K562 (cell line): ENCODE data around the gene TIMM50. TPM values are rescaled to one million over a fixed set of nuclear protein-coding genes. Genes with fewer than 3 reads are reported as not detected.

ENCODE experiments used
- AFF4 ChIP-seq: sonication (generic); formaldehyde crosslinking; IDR thresholded peaks from 2 replicates; pipeline ENCODE4 v1.8.0; 2023; ENCODE audit warnings: mild to moderate bottlenecking, missing genetic modification reagents
- BCLAF1 ChIP-seq, 2 experiments: fragments of 450-650 bp in 1 of 2; IDR thresholded peaks; 2 replicates each; pipeline ENCODE4 v1.6.1; 2011 to 2017; ENCODE audit warnings: low read depth in 2 of 2, antibody characterized with exemption in 1 of 2, borderline replicate concordance in 1 of 2, low read length in 1 of 2, mild to moderate bottlenecking in 1 of 2, mixed read lengths in 1 of 2; ENCODE audit not compliant: control insufficient read depth in 1 of 2
- KLF16 ChIP-seq: IDR thresholded peaks from 2 replicates; pipeline ENCODE4 v1.6.1; 2016; ENCODE audit warnings: antibody characterized with exemption
- POLR2H ChIP-seq: IDR thresholded peaks from 2 replicates; pipeline ENCODE4 v1.6.1; 2016; ENCODE audit warnings: missing genetic modification characterization, low read depth, mild to moderate bottlenecking, control low read depth, missing compliant biosample characterization, moderate library complexity
- PPARD ChIP-seq: fragments of 250-450 bp; sonication (Bioruptor Pico); IDR thresholded peaks from 2 replicates; pipeline ENCODE4 v1.8.0; 2022; ENCODE audit warnings: inconsistent platforms, mild to moderate bottlenecking, moderate library complexity
- RBM22 ChIP-seq: fragments of 200-400 bp; formaldehyde crosslinking; IDR thresholded peaks from 2 replicates; pipeline ENCODE4 v1.6.1; 2018; ENCODE audit warnings: low read length, low read depth; ENCODE audit not compliant: poor library complexity, severe bottlenecking
- ZNF583 ChIP-seq: fragments of 250-450 bp; sonication (Bioruptor Pico); IDR thresholded peaks from 2 replicates; pipeline ENCODE4 v1.4.0; 2020
- ZNF699 ChIP-seq: fragments of 250-450 bp; sonication (Bioruptor Pico); IDR thresholded peaks from 2 replicates; pipeline ENCODE4 v1.8.0; 2021; ENCODE audit warnings: mild to moderate bottlenecking, moderate library complexity; ENCODE audit not compliant: insufficient replicate concordance
- ZNF707 ChIP-seq: fragments of 250-450 bp; sonication (Bioruptor Pico); conservative IDR thresholded peaks from 2 replicates; pipeline ENCODE4 v1.8.0; 2022; ENCODE audit warnings: inconsistent platforms, mild to moderate bottlenecking, moderate library complexity
- polyA plus RNA-seq, 8 experiments: library from polyadenylated mRNA; depleted of rRNA in 4 of 8; stranded (reverse) in 5 of 8; unstranded in 3 of 8; fragments of >200 nt; fragmentation: Nextera tagmentation in 2 of 8; fragmentation: Illumina TruSeq in 1 of 8; extraction: Ambion mirVana in 2 of 8; extraction: Trizol in 1 of 8; gene quantifications; 2 replicates each; pipeline versions ENCODE4 v1.2.1 to v1.2.3, GENCODE V29; 2011 to 2014; ENCODE audit warnings: inconsistent platforms in 1 of 8, missing spikeins in 1 of 8
- total RNA-seq, 7 experiments: library from RNA; depleted of rRNA in 6 of 7; stranded (reverse); fragments of >200 nt in 6 of 7; fragmentation: Illumina TruSeq in 2 of 7; extraction: Trizol in 2 of 7; gene quantifications; 2 replicates each; pipeline versions ENCODE4 v1.2.1 to v1.2.3, GENCODE V29; 2011 to 2021; ENCODE audit warnings: low replicate concordance in 1 of 7
- TF ChIP-seq, protein P1 (sequence below): fragments of 250-450 bp; sonication (Bioruptor Pico); IDR thresholded peaks from 2 replicates; pipeline ENCODE4 v1.4.0; 2020
- TF ChIP-seq, protein P2 (sequence below): fragments of 250-450 bp; sonication (Bioruptor Pico); IDR thresholded peaks from 2 replicates; pipeline ENCODE4 v1.8.0; 2021; ENCODE audit warnings: mild to moderate bottlenecking, moderate library complexity

TIMM50 gene
- total and polyA plus RNA-seq, 9 of the 15 experiments (the other 6 are each of a cell fraction or from before 2014, with no cell fraction given), result 28.3 to 221 (median 170) TPM

GRCh38 chr19:39435499-39436349, 44.9 kb upstream of the TIMM50 start, which contains the start of gene RPS16 (continued):
- 0 out of 4 replicates have a peak, but pooled peaks of 1 of the 2 experiments have one; percentile 21 for TF ChIP-seq BCLAF1 (IDR thresholded peaks at IDR 0.05; ENCODE audit: borderline replicate concordance in 1 of 2, control insufficient read depth in 1 of 2, low read depth in 2 of 2, low read length in 1 of 2)
- no peak for TF ChIP-seq ZNF707 (CRISPR knock-in tag)
- TF ChIP-seq AFF4 (CRISPR knock-in tag), result peak; percentile 95
- TF ChIP-seq, protein P1, sequence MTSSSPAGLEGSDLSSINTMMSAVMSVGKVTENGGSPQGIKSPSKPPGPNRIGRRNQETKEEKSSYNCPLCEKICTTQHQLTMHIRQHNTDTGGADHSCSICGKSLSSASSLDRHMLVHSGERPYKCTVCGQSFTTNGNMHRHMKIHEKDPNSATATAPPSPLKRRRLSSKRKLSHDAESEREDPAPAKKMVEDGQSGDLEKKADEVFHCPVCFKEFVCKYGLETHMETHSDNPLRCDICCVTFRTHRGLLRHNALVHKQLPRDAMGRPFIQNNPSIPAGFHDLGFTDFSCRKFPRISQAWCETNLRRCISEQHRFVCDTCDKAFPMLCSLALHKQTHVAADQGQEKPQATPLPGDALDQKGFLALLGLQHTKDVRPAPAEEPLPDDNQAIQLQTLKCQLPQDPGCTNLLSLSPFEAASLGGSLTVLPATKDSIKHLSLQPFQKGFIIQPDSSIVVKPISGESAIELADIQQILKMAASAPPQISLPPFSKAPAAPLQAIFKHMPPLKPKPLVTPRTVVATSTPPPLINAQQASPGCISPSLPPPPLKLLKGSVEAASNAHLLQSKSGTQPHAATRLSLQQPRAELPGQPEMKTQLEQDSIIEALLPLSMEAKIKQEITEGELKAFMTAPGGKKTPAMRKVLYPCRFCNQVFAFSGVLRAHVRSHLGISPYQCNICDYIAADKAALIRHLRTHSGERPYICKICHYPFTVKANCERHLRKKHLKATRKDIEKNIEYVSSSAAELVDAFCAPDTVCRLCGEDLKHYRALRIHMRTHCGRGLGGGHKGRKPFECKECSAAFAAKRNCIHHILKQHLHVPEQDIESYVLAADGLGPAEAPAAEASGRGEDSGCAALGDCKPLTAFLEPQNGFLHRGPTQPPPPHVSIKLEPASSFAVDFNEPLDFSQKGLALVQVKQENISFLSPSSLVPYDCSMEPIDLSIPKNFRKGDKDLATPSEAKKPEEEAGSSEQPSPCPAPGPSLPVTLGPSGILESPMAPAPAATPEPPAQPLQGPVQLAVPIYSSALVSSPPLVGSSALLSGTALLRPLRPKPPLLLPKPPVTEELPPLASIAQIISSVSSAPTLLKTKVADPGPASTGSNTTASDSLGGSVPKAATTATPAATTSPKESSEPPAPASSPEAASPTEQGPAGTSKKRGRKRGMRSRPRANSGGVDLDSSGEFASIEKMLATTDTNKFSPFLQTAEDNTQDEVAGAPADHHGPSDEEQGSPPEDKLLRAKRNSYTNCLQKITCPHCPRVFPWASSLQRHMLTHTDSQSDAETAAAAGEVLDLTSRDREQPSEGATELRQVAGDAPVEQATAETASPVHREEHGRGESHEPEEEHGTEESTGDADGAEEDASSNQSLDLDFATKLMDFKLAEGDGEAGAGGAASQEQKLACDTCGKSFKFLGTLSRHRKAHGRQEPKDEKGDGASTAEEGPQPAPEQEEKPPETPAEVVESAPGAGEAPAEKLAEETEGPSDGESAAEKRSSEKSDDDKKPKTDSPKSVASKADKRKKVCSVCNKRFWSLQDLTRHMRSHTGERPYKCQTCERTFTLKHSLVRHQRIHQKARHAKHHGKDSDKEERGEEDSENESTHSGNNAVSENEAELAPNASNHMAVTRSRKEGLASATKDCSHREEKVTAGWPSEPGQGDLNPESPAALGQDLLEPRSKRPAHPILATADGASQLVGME (CRISPR knock-in tag), result peak; percentile 26; the same call in 1 of the 2 replicates
- TF ChIP-seq PPARD (CRISPR knock-in tag), result no peak
- TF ChIP-seq, protein P2, sequence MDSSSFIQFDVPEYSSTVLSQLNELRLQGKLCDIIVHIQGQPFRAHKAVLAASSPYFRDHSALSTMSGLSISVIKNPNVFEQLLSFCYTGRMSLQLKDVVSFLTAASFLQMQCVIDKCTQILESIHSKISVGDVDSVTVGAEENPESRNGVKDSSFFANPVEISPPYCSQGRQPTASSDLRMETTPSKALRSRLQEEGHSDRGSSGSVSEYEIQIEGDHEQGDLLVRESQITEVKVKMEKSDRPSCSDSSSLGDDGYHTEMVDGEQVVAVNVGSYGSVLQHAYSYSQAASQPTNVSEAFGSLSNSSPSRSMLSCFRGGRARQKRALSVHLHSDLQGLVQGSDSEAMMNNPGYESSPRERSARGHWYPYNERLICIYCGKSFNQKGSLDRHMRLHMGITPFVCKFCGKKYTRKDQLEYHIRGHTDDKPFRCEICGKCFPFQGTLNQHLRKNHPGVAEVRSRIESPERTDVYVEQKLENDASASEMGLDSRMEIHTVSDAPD, result no peak
- TF ChIP-seq RBM22, result peak; percentile 95
- peak; percentile 97 for TF ChIP-seq POLR2H (tag)
- no peak for TF ChIP-seq KLF16
- TF ChIP-seq ZNF699 (CRISPR knock-in tag), result no peak
- TF ChIP-seq ZNF583 (CRISPR knock-in tag), result no peak
